KMS-11 (cell line): ENCODE results near the gene GRK6.

Source experiments
- H2AFZ ChIP-seq: fragments of 200-600 bp; sonication (generic); 2 replicates; pipeline ENCODE4 v1.6.1; 2016; ENCODE audit warnings: antibody characterized with exemption, mixed run types, low read depth
- H3K27ac ChIP-seq: fragments of 200-600 bp; sonication (generic); 2 replicates; pipeline ENCODE4 v1.6.1; 2016; ENCODE audit warnings: mild to moderate bottlenecking, mixed run types
- H3K27me3 ChIP-seq: fragments of 200-600 bp; sonication (generic); 2 replicates; pipeline ENCODE4 v1.6.1; 2017; ENCODE audit warnings: mild to moderate bottlenecking, low read depth, mixed run types, moderate library complexity; ENCODE audit not compliant: insufficient read depth
- H3K36me3 ChIP-seq: fragments of 200-600 bp; sonication (generic); 2 replicates; pipeline ENCODE4 v1.6.1; 2017; ENCODE audit warnings: mild to moderate bottlenecking, mixed run types; ENCODE audit not compliant: insufficient read depth
- H3K4me1 ChIP-seq: fragments of 200-600 bp; sonication (generic); 2 replicates; pipeline ENCODE4 v1.6.1; 2016; ENCODE audit warnings: mild to moderate bottlenecking, low read depth, mixed run types; ENCODE audit not compliant: poor library complexity, severe bottlenecking
- H3K4me2 ChIP-seq: fragments of 200-600 bp; sonication (generic); 2 replicates; pipeline ENCODE4 v1.7.0; 2016; ENCODE audit warnings: mild to moderate bottlenecking, mixed run types
- H3K4me3 ChIP-seq: fragments of 200-600 bp; sonication (generic); IDR thresholded peaks from 2 replicates; pipeline ENCODE4 v1.6.1; 2017; ENCODE audit warnings: low read depth, low read length, mixed read lengths; ENCODE audit not compliant: insufficient read depth
- H3K79me2 ChIP-seq: fragments of 200-600 bp; sonication (generic); 2 replicates; pipeline ENCODE4 v1.6.1; 2016; ENCODE audit warnings: low read depth, mixed run types; ENCODE audit not compliant: insufficient read depth
- H3K9ac ChIP-seq: fragments of 200-600 bp; sonication (generic); 2 replicates; pipeline ENCODE4 v1.6.1; 2016; ENCODE audit warnings: mild to moderate bottlenecking, mixed run types
- H4K20me1 ChIP-seq: fragments of 200-600 bp; sonication (generic); 2 replicates; pipeline ENCODE4 v1.6.1; 2016; ENCODE audit warnings: mild to moderate bottlenecking, mixed run types; ENCODE audit not compliant: insufficient read depth
- TF ChIP-seq, protein P1 (sequence below): fragments of 200-600 bp; sonication (generic); conservative IDR thresholded peaks from 2 replicates; pipeline ENCODE4 v1.6.1; 2017; ENCODE audit warnings: low read depth, mild to moderate bottlenecking, antibody characterized with exemption, low read length, moderate library complexity, mixed read lengths

Gene GRK6

DNA sequence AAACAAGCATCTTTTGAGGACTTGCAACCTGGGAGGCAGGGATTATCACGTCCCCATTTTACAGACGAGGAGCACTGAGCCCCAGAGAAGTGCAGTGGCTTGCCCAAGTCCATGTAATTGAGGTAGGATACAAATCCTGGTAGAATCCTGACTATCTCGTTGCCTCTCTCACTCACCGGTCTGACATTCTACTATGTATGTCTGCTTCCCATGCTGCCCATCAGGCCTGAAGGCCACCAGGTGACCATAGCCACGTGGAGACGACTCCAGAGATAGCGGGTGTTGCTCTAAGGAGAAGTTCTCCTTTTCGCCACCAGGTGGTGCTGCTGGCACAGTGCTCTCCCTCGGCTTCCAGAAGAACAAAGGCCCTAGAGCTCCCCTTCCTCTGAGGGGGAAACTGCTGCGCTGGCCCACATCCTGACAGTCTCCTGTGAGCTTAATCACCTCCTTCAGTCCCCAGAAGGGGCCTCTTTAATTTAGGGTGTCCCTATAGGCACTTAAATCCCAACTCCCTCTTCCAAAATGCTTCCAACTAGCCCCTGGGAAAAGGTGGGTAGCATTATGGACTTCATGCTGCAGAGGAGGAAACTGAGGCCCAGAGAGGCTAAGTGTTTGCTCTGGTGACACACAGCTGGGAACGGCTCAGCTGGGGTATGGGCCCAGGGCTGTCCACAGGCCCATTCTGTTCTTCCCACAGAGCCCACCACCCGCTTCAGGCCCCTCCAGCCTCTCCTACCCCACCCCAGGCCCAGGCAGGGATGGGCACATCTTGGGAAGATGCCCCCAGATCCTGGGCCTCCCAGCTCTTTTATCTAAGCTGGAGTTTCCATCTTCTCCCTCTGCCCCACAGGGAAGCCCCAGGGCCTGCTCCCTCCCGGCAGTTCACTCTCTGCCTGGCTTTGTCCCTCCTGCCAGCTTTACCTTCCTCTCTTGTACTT lies 35.8 kb upstream of the GRK6 start:
- Histone ChIP-seq H2AFZ (peak overlapping the region; percentile 53), H3K4me2 (no peak overlapping the region), H3K4me1 (no peaks in the 10 kb centered on the region), H3K36me3 (no peaks in the 10 kb centered on the region), H3K27me3 (no peaks in the 10 kb centered on the region), H3K4me3 (no peak overlapping the region), H3K27ac (no peak overlapping the region), H3K79me2 (no peaks in the 10 kb centered on the region), H4K20me1 (no peaks in the 10 kb centered on the region), H3K9ac (no peak overlapping the region)
- TF ChIP-seq, protein P1, sequence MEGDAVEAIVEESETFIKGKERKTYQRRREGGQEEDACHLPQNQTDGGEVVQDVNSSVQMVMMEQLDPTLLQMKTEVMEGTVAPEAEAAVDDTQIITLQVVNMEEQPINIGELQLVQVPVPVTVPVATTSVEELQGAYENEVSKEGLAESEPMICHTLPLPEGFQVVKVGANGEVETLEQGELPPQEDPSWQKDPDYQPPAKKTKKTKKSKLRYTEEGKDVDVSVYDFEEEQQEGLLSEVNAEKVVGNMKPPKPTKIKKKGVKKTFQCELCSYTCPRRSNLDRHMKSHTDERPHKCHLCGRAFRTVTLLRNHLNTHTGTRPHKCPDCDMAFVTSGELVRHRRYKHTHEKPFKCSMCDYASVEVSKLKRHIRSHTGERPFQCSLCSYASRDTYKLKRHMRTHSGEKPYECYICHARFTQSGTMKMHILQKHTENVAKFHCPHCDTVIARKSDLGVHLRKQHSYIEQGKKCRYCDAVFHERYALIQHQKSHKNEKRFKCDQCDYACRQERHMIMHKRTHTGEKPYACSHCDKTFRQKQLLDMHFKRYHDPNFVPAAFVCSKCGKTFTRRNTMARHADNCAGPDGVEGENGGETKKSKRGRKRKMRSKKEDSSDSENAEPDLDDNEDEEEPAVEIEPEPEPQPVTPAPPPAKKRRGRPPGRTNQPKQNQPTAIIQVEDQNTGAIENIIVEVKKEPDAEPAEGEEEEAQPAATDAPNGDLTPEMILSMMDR = peak; percentile 86

DNA sequence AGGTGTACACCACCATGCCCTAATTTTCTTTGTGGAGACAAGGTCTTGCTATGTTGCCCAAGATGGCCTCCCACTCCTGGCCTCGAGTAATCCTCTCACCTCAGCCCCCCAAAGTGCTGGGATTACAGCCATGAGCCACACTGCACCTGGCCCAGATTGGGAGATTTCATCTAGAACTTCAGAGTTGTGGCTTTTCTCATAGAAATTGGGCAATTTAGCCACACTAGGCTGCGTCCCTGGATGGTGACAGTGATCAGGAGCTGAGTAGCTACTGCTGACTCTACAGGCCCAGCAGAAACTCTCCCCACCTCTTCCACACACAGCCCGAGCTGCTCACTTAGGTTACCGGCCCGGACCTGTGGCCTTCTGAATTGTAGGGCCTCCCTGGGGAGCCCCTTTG lies 33.7 kb upstream of the GRK6 start:
- no peak overlapping the region for H3K4me2 ChIP-seq
- H3K4me1 ChIP-seq = no peaks in the 10 kb centered on the region
- H3K27ac ChIP-seq = no peak overlapping the region
- H3K79me2 ChIP-seq = no peaks in the 10 kb centered on the region
- no peak overlapping the region for H3K9ac ChIP-seq
- no peak overlapping the region for H2AFZ ChIP-seq
- TF ChIP-seq, protein P1 = no peak
- no peak overlapping the region for H3K4me3 ChIP-seq
- H3K27me3 ChIP-seq = no peaks in the 10 kb centered on the region
- no peaks in the 10 kb centered on the region for H4K20me1 ChIP-seq
- H3K36me3 ChIP-seq = no peaks in the 10 kb centered on the region

DNA sequence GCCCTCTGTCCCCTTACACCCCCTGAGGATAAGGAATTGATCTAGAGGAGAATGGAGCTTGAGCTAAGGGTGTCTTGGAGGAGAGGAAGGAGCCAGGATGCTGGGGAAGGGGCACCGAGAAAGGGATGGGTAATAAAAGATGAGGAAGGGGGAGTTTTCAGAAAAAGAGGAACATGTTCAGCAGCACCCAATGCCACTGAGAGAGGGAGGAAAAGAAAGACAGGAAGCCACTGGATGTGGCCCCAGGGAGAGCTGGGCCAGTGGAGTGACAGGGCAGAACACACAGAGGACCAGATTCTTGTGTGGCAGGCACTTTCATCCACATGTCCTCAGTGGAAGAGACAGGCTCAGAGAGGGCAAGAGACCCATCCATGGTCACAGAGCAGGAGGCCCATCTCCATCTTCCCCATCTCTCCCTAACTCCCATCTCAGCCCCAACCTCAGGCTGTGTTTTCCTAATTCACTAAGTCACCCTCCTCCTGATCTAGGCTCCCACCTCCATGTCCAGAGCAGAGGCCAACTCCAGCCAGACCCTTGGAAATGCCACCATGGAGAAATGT lies 33.2 kb upstream of the GRK6 start:
- H3K4me1 ChIP-seq = no peaks in the 10 kb centered on the region
- H3K4me2 ChIP-seq = no peak overlapping the region
- TF ChIP-seq, protein P1 = no peak
- no peaks in the 10 kb centered on the region for H3K79me2 ChIP-seq
- H3K9ac ChIP-seq = no peak overlapping the region
- no peaks in the 10 kb centered on the region for H3K36me3 ChIP-seq
- no peaks in the 10 kb centered on the region for H3K27me3 ChIP-seq
- H2AFZ ChIP-seq = no peak overlapping the region
- H4K20me1 ChIP-seq = no peaks in the 10 kb centered on the region
- H3K27ac ChIP-seq = no peak overlapping the region
- H3K4me3 ChIP-seq = no peak overlapping the region

DNA sequence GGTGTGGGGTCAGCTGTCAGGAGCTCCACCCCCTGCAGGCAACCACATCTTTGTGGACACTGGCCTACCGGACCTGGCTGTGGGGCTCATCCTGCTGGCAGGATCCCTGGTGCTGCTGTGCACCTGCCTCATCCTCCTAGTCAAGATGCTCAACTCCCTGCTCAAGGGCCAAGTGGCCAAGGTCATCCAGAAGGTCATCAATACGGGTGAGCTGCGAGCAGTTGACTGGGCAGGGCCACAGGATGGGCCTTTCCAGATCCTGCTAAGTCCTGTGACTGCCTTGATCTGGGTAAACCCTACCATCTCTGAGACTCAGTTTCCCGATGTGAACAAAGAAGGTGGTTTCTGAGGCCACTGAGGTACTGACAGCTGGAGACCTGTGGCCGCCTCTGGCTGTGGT lies 32.5 kb upstream of the GRK6 start:
- no peak overlapping the region for H3K4me2 ChIP-seq
- H3K4me1 ChIP-seq = no peaks in the 10 kb centered on the region
- no peaks in the 10 kb centered on the region for H3K36me3 ChIP-seq
- H3K27me3 ChIP-seq = no peaks in the 10 kb centered on the region
- H2AFZ ChIP-seq = no peak overlapping the region
- no peaks in the 10 kb centered on the region for H3K79me2 ChIP-seq
- no peak overlapping the region for H3K4me3 ChIP-seq
- TF ChIP-seq, protein P1 = no peak
- no peaks in the 10 kb centered on the region for H4K20me1 ChIP-seq
- H3K9ac ChIP-seq = no peak overlapping the region
- H3K27ac ChIP-seq = no peak overlapping the region
